ENCODE results near the gene MCRIP1.

Gene MCRIP1

GRCh38 chr17:81808778-81809555 lies 24.1 kb downstream of the MCRIP1 start:
- Histone ChIP-seq H3K9ac (ENCODE audit: low read length) (no peak overlapping the region), H3K36me3 (ENCODE audit: control insufficient read depth, insufficient read depth, low read length) (no peaks in the 10 kb centered on the region), H3K27me3 (ENCODE audit: control insufficient read depth, insufficient read depth, low read length) (peaks cover 29% of the 10 kb centered on the region), H3K27ac (ENCODE audit: low read depth, low read length) (no peak overlapping the region), H3K4me1 (ENCODE audit: control insufficient read depth, insufficient read depth, low read length) (no peaks in the 10 kb centered on the region), H3K4me3 (ENCODE audit: low read length) (no peak overlapping the region)

- H3K27ac ChIP-seq (ENCODE audit: low read depth, low read length): no peak overlapping the region
- no peaks in the 10 kb centered on the region for H3K4me1 ChIP-seq (ENCODE audit: control insufficient read depth, insufficient read depth, low read length)
- no peak overlapping the region for H3K4me3 ChIP-seq (ENCODE audit: low read length)
- peaks cover 36% of the 10 kb centered on the region for H3K27me3 ChIP-seq (ENCODE audit: control insufficient read depth, insufficient read depth, low read length)
- H3K36me3 ChIP-seq (ENCODE audit: control insufficient read depth, insufficient read depth, low read length): no peaks in the 10 kb centered on the region
- H3K9ac ChIP-seq (ENCODE audit: low read length): no peak overlapping the region
These were observed 25.3 kb downstream of the MCRIP1 start for GRCh38 chr17:81807839-81808238.

GRCh38 chr17:81807210-81807719 lies 25.8 kb downstream of the MCRIP1 start:
- Histone ChIP-seq H3K27ac (ENCODE audit: low read depth, low read length) (no peak overlapping the region), H3K4me1 (ENCODE audit: control insufficient read depth, insufficient read depth, low read length) (no peaks in the 10 kb centered on the region), H3K36me3 (ENCODE audit: control insufficient read depth, insufficient read depth, low read length) (no peaks in the 10 kb centered on the region), H3K9ac (ENCODE audit: low read length) (no peak overlapping the region), H3K27me3 (ENCODE audit: control insufficient read depth, insufficient read depth, low read length) (peaks cover 33% of the 10 kb centered on the region), H3K4me3 (ENCODE audit: low read length) (no peak overlapping the region)

- Histone ChIP-seq H3K27ac (ENCODE audit: low read depth, low read length) (no peak overlapping the region), H3K36me3 (ENCODE audit: control insufficient read depth, insufficient read depth, low read length) (no peaks in the 10 kb centered on the region), H3K4me3 (ENCODE audit: low read length) (no peak overlapping the region), H3K4me1 (ENCODE audit: control insufficient read depth, insufficient read depth, low read length) (no peaks in the 10 kb centered on the region), H3K9ac (ENCODE audit: low read length) (no peak overlapping the region), H3K27me3 (ENCODE audit: control insufficient read depth, insufficient read depth, low read length) (peaks cover 35% of the 10 kb centered on the region)
These were observed 26.5 kb downstream of the MCRIP1 start for GRCh38 chr17:81806461-81807209.

- Histone ChIP-seq H3K9ac (ENCODE audit: low read length) (no peak overlapping the region), H3K36me3 (ENCODE audit: control insufficient read depth, insufficient read depth, low read length) (no peaks in the 10 kb centered on the region), H3K4me3 (ENCODE audit: low read length) (no peak overlapping the region), H3K4me1 (ENCODE audit: control insufficient read depth, insufficient read depth, low read length) (no peaks in the 10 kb centered on the region), H3K27me3 (ENCODE audit: control insufficient read depth, insufficient read depth, low read length) (peaks cover 37% of the 10 kb centered on the region), H3K27ac (ENCODE audit: low read depth, low read length) (no peak overlapping the region)
These were observed 27.2 kb downstream of the MCRIP1 start for GRCh38 chr17:81805707-81806460.

GRCh38 chr17:81804559-81805399 lies 28.3 kb downstream of the MCRIP1 start:
- Histone ChIP-seq H3K36me3 (ENCODE audit: control insufficient read depth, insufficient read depth, low read length) (no peaks in the 10 kb centered on the region), H3K27me3 (ENCODE audit: control insufficient read depth, insufficient read depth, low read length) (peaks cover 33% of the 10 kb centered on the region), H3K4me3 (ENCODE audit: low read length) (no peak overlapping the region), H3K4me1 (ENCODE audit: control insufficient read depth, insufficient read depth, low read length) (no peaks in the 10 kb centered on the region), H3K27ac (ENCODE audit: low read depth, low read length) (no peak overlapping the region), H3K9ac (ENCODE audit: low read length) (no peak overlapping the region)

GRCh38 chr17:81803728-81804558 lies 29.1 kb downstream of the MCRIP1 start, which contains the start of gene GCGR:
TSS of gene GCGR (plus strand) at chr17:81804150. CDS start at chr17:81809019, 4,869 bp downstream.
- Histone ChIP-seq H3K36me3 (ENCODE audit: control insufficient read depth, insufficient read depth, low read length) (no peaks in the 10 kb centered on the region), H3K4me1 (ENCODE audit: control insufficient read depth, insufficient read depth, low read length) (no peaks in the 10 kb centered on the region), H3K9ac (ENCODE audit: low read length) (no peak within 1 kb of the TSS), H3K27me3 (ENCODE audit: control insufficient read depth, insufficient read depth, low read length) (peaks cover 33% of the 10 kb centered on the region), H3K4me3 (ENCODE audit: low read length) (no peak within 1 kb of the TSS), H3K27ac (ENCODE audit: low read depth, low read length) (no peak within 1 kb of the TSS)

GRCh38 chr17:81802856-81803643 lies 30.0 kb downstream of the MCRIP1 start:
- Histone ChIP-seq H3K27ac (ENCODE audit: low read depth, low read length) (no peak overlapping the region), H3K27me3 (ENCODE audit: control insufficient read depth, insufficient read depth, low read length) (peaks cover 33% of the 10 kb centered on the region), H3K36me3 (ENCODE audit: control insufficient read depth, insufficient read depth, low read length) (no peaks in the 10 kb centered on the region), H3K9ac (ENCODE audit: low read length) (no peak overlapping the region), H3K4me3 (ENCODE audit: low read length) (no peak overlapping the region), H3K4me1 (ENCODE audit: control insufficient read depth, insufficient read depth, low read length) (no peaks in the 10 kb centered on the region)

GRCh38 chr17:81802048-81802758 lies 30.9 kb downstream of the MCRIP1 start:
- H3K4me1 ChIP-seq (ENCODE audit: control insufficient read depth, insufficient read depth, low read length): no peaks in the 10 kb centered on the region
- H3K4me3 ChIP-seq (ENCODE audit: low read length): no peak overlapping the region
- peaks cover 28% of the 10 kb centered on the region for H3K27me3 ChIP-seq (ENCODE audit: control insufficient read depth, insufficient read depth, low read length)
- no peak overlapping the region for H3K27ac ChIP-seq (ENCODE audit: low read depth, low read length)
- no peak overlapping the region for H3K9ac ChIP-seq (ENCODE audit: low read length)
- H3K36me3 ChIP-seq (ENCODE audit: control insufficient read depth, insufficient read depth, low read length): no peaks in the 10 kb centered on the region

- Histone ChIP-seq H3K4me1 (ENCODE audit: control insufficient read depth, insufficient read depth, low read length) (no peaks in the 10 kb centered on the region), H3K36me3 (ENCODE audit: control insufficient read depth, insufficient read depth, low read length) (no peaks in the 10 kb centered on the region), H3K9ac (ENCODE audit: low read length) (no peak overlapping the region), H3K4me3 (ENCODE audit: low read length) (no peak overlapping the region), H3K27me3 (ENCODE audit: control insufficient read depth, insufficient read depth, low read length) (peaks cover 23% of the 10 kb centered on the region), H3K27ac (ENCODE audit: low read depth, low read length) (no peak overlapping the region)
These were observed 31.8 kb downstream of the MCRIP1 start for GRCh38 chr17:81801327-81801726.

All from rectal smooth muscle tissue (tissue), 1 donor.